H9 (cell line): Measurements from ENCODE around the gene HK2. TPM values are rescaled to one million over a fixed set of nuclear protein-coding genes. Genes with fewer than 3 reads are reported as not detected.

ENCODE experiments used
- DNase-seq: peaks from one replicate; pipeline ENCODE4 v3.0.0-alpha.2; 2017
- H2AFZ ChIP-seq: one replicate; pipeline ENCODE4 v1.6.1; 2013; ENCODE audit warnings: mild to moderate bottlenecking, low read length, control low read depth, moderate library complexity
- H2AK5ac ChIP-seq: 2 replicates; pipeline ENCODE4 v1.6.1; 2013; ENCODE audit warnings: low read length, control low read depth, mixed read lengths; ENCODE audit not compliant: insufficient read length
- H2BK120ac ChIP-seq: one replicate; pipeline ENCODE4 v1.6.1; 2013; ENCODE audit warnings: low read depth, mild to moderate bottlenecking, low read length, control low read depth, inconsistent platforms; ENCODE audit not compliant: poor library complexity, severe bottlenecking
- H2BK12ac ChIP-seq: 2 replicates; pipeline ENCODE4 v1.6.1; 2013; ENCODE audit warnings: low read length, control low read depth, mixed read lengths, low read depth; ENCODE audit not compliant: insufficient read length
- H2BK15ac ChIP-seq: 2 replicates; pipeline ENCODE4 v1.6.1; 2013; ENCODE audit warnings: low read depth, low read length, control low read depth
- H2BK20ac ChIP-seq: one replicate; pipeline ENCODE4 v1.6.1; 2013; ENCODE audit warnings: low read depth, mild to moderate bottlenecking, low read length, control low read depth, inconsistent platforms; ENCODE audit not compliant: poor library complexity, severe bottlenecking
- H2BK5ac ChIP-seq: 2 replicates; pipeline ENCODE4 v1.6.1; 2013; ENCODE audit warnings: low read length, control low read depth, mixed read lengths; ENCODE audit not compliant: insufficient read length
- H3K14ac ChIP-seq: 2 replicates; pipeline ENCODE4 v1.6.1; 2013; ENCODE audit warnings: low read length, control low read depth; ENCODE audit not compliant: insufficient read depth
- H3K18ac ChIP-seq: 2 replicates; pipeline ENCODE4 v1.6.1; 2013; ENCODE audit warnings: low read depth, mild to moderate bottlenecking, mixed read lengths, low read length, control low read depth; ENCODE audit not compliant: insufficient read length
- H3K23ac ChIP-seq: 2 replicates; pipeline ENCODE4 v1.6.1; 2013; ENCODE audit warnings: low read length, control low read depth, mixed read lengths, low read depth; ENCODE audit not compliant: insufficient read length
- H3K23me2 ChIP-seq: 2 replicates; pipeline ENCODE4 v1.6.1; 2013; ENCODE audit warnings: low read depth, mild to moderate bottlenecking, mixed read lengths, low read length, control low read depth; ENCODE audit not compliant: insufficient read length, poor library complexity, severe bottlenecking
- H3K27ac ChIP-seq: 2 replicates; pipeline ENCODE4 v1.5.1; 2013; ENCODE audit warnings: low read length, control low read depth, mixed read lengths, low read depth; ENCODE audit not compliant: insufficient read length
- H3K27me3 ChIP-seq: 2 replicates; pipeline ENCODE4 v1.6.1; 2013; ENCODE audit warnings: low read length, control low read depth, inconsistent platforms; ENCODE audit not compliant: insufficient read depth
- H3K4ac ChIP-seq: 2 replicates; pipeline ENCODE4 v1.6.1; 2013; ENCODE audit warnings: low read depth, mild to moderate bottlenecking, control low read depth, inconsistent platforms, low read length, moderate library complexity
- H3K4me1 ChIP-seq: 2 replicates; pipeline ENCODE4 v1.6.1; 2013; ENCODE audit warnings: low read length, control low read depth, inconsistent platforms; ENCODE audit not compliant: insufficient read depth
- H3K4me2 ChIP-seq: 2 replicates; pipeline ENCODE4 v1.6.1; 2013; ENCODE audit warnings: low read length, control low read depth, mixed read lengths; ENCODE audit not compliant: insufficient read length, insufficient read depth
- H3K56ac ChIP-seq: 2 replicates; pipeline ENCODE4 v1.6.1; 2013; ENCODE audit warnings: low read depth, mild to moderate bottlenecking, mixed read lengths, low read length, control low read depth; ENCODE audit not compliant: insufficient read length
- H3K79me1 ChIP-seq: 2 replicates; pipeline ENCODE4 v1.6.1; 2013; ENCODE audit warnings: low read depth, mild to moderate bottlenecking, moderate library complexity, low read length, control low read depth, inconsistent platforms; ENCODE audit not compliant: insufficient read depth, poor library complexity, severe bottlenecking
- H3K79me2 ChIP-seq: 2 replicates; pipeline ENCODE4 v1.6.1; 2013; ENCODE audit warnings: low read length, control low read depth, inconsistent platforms; ENCODE audit not compliant: insufficient read depth
- H3K9ac ChIP-seq: 2 replicates; pipeline ENCODE4 v1.6.1; 2013; ENCODE audit warnings: low read length, control low read depth, mixed read lengths; ENCODE audit not compliant: insufficient read length; ENCODE audit errors: extremely low read depth
- H3K9me3 ChIP-seq: one replicate; pipeline ENCODE4 v1.6.1; 2013; ENCODE audit warnings: low read depth, low read length, inconsistent platforms; ENCODE audit not compliant: control insufficient read depth
- H3T11ph ChIP-seq: one replicate; pipeline ENCODE4 v1.6.1; 2013; ENCODE audit warnings: mild to moderate bottlenecking, low read length, control low read depth, inconsistent platforms
- H4K20me1 ChIP-seq: one replicate; pipeline ENCODE4 v1.6.1; 2013; ENCODE audit not compliant: control insufficient read depth, insufficient read length, insufficient read depth
- H4K5ac ChIP-seq: 2 replicates; pipeline ENCODE4 v1.6.1; 2013; ENCODE audit warnings: low read depth, mild to moderate bottlenecking, mixed read lengths, low read length, control low read depth; ENCODE audit not compliant: insufficient read length
- H4K8ac ChIP-seq: replicated peaks from 2 replicates; pipeline ENCODE4 v1.6.1; 2013; ENCODE audit warnings: low read length, control low read depth, mixed read lengths, low read depth; ENCODE audit not compliant: insufficient read length
- H4K91ac ChIP-seq: 2 replicates; pipeline ENCODE4 v1.6.1; 2013; ENCODE audit warnings: low read depth, mild to moderate bottlenecking, moderate library complexity, mixed read lengths, low read length, control low read depth; ENCODE audit not compliant: insufficient read length
- H3K27ac Mint-ChIP-seq, 3 experiments: 2 replicates in 2 of 3; 3 replicates in 1 of 3; pipeline ENCODE4 v1.8.0; 2020 to 2021; ENCODE audit warnings: mixed read lengths in 3 of 3, mild to moderate bottlenecking in 1 of 3, moderate library complexity in 1 of 3
- H3K27me3 Mint-ChIP-seq: 2 replicates; pipeline ENCODE4 v1.8.0; 2021; ENCODE audit warnings: low read depth, mild to moderate bottlenecking, moderate library complexity, mixed read lengths
- H3K36me3 Mint-ChIP-seq, 3 experiments: 2 replicates in 2 of 3; 3 replicates in 1 of 3; pipeline ENCODE4 v1.8.0; 2020 to 2021; ENCODE audit warnings: low read depth in 3 of 3, mixed read lengths in 3 of 3; ENCODE audit not compliant: insufficient read depth in 1 of 3
- H3K4me1 Mint-ChIP-seq, 2 experiments: 2 replicates each; pipeline ENCODE4 v1.8.0; 2020; ENCODE audit warnings: mixed read lengths in 2 of 2
- H3K4me3 Mint-ChIP-seq, 2 experiments: 2 replicates in 1 of 2; 3 replicates in 1 of 2; pipeline ENCODE4 v1.8.0; 2020 to 2021; ENCODE audit warnings: mild to moderate bottlenecking in 2 of 2, mixed read lengths in 2 of 2, moderate library complexity in 1 of 2
- H3K9me3 Mint-ChIP-seq, 2 experiments: 2 replicates in 1 of 2; 3 replicates in 1 of 2; pipeline ENCODE4 v1.8.0; 2020; ENCODE audit warnings: mild to moderate bottlenecking in 2 of 2, mixed read lengths in 2 of 2, moderate library complexity in 1 of 2
- CTCF ChIP-seq: fragments of 200-600 bp; sonication (generic); conservative IDR thresholded peaks from 3 replicates; pipeline ENCODE4 v1.8.0; 2021; ENCODE audit warnings: antibody characterized with exemption, mild to moderate bottlenecking
- WGBS: extraction: QIAGEN DNeasy Blood & Tissue Kit; methylation state at CpG from one replicate; pipeline ENCODE4 v1.1.7; 2013; ENCODE audit warnings: missing lambda C conversion rate, low lambda C conversion rate, mixed read lengths; ENCODE audit not compliant: insufficient read length; ENCODE audit errors: extremely low coverage; 5-methylcytosine and 5-hydroxymethylcytosine counted together
- total RNA-seq: library from RNA; stranded (reverse); gene quantifications from 2 replicates; pipeline ENCODE4 v1.2.1, GENCODE V29; 2021

The HK2 gene
- total RNA-seq, 1 experiment from 2014 or later: 54.3 TPM

- no peaks in the 10 kb centered on the region for H4K20me1 ChIP-seq
- H3K27ac ChIP-seq: no peak overlapping the region
- WGBS: no CpG with 5 or more reads among the region's 6 CpGs
- no peak overlapping the region for H2AFZ ChIP-seq
- no peak overlapping the region for H2BK120ac ChIP-seq
- no peaks in the 10 kb centered on the region for H3K79me2 ChIP-seq
- no peak overlapping the region for H2AK5ac ChIP-seq
- no peak for DNase-seq
- no peaks in the 10 kb centered on the region for H3K9me3 ChIP-seq
- H4K91ac ChIP-seq: no peak overlapping the region
- no peak overlapping the region for H3K18ac ChIP-seq
- no peaks in the 10 kb centered on the region for H3K4me1 ChIP-seq
- Mint-ChIP-seq H3K4me1 (no peaks in the 10 kb centered on the region; a peak in 1 of 4 replicates), H3K27ac (no peak overlapping the region), H3K27me3 (peaks cover 3% of the 10 kb centered on the region; the same call in 1 of the 2 replicates), H3K36me3 (no peaks in the 10 kb centered on the region), H3K4me3 (no peak overlapping the region), H3K9me3 (no peaks in the 10 kb centered on the region)
- no peaks in the 10 kb centered on the region for H3K27me3 ChIP-seq
- no peak overlapping the region for H3K9ac ChIP-seq
- H3K4me2 ChIP-seq: no peak overlapping the region
- H4K8ac ChIP-seq: no peak overlapping the region
- no peak for TF ChIP-seq CTCF
- no peak overlapping the region for H3K4ac ChIP-seq
- H3K79me1 ChIP-seq: no peaks in the 10 kb centered on the region
- no peak overlapping the region for H3K14ac ChIP-seq
- H3T11ph ChIP-seq: no peak overlapping the region
- H2BK12ac ChIP-seq: no peak overlapping the region
- no peak overlapping the region for H2BK20ac ChIP-seq
- H2BK15ac ChIP-seq: no peak overlapping the region
- H4K5ac ChIP-seq: no peak overlapping the region
- H3K56ac ChIP-seq: no peak overlapping the region
- no peak overlapping the region for H3K23ac ChIP-seq
- no peaks in the 10 kb centered on the region for H3K23me2 ChIP-seq
- no peak overlapping the region for H2BK5ac ChIP-seq
Measured at GRCh38 chr2:74937221-74937880, 103.4 kb downstream of the HK2 start.
